GM03348 (cell line): Measurements from ENCODE around the gene RASGRF1.

Source experiments
- DNase-seq: peaks from one replicate; pipeline ENCODE4 v3.0.0; 2012; ENCODE audit warnings: low spot score

RASGRF1 gene

DNA sequence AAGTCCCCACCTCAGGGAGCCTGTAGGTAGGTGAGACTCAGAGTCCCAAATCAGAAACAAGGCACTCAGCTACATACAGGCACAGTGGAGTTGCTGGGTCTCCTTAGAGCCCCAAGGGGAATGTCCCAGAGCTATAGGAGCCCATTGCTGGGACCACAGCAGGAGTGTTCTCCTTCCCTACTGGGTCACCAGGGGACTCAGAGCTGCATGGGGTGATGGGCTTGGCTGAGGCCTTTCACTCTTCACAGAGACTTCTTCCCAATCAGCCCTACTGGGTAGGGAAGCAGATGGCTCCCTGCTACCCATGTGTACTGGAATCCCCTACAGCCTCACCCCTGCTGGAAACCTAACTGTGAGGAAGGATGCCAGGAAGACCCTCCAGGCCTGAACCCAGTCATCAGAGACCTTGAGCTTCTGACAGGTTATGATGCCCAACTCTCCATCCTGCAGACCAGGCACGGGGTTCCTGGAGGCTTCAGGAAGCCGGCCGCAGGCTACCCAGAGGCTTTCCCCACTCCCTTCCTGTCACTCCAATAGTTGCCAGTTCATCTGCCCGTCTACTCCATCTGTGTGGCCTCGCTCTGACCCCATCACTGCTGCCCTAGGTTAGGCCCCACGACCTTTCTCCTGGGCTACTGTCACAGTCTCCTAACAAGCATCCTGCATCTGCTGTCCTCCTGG is 24.0 kb downstream of the RASGRF1 start:
- no peak for DNase-seq

- no peak for DNase-seq
These were observed 24.7 kb downstream of the RASGRF1 start for GRCh38 chr15:79065706-79066376.

DNA sequence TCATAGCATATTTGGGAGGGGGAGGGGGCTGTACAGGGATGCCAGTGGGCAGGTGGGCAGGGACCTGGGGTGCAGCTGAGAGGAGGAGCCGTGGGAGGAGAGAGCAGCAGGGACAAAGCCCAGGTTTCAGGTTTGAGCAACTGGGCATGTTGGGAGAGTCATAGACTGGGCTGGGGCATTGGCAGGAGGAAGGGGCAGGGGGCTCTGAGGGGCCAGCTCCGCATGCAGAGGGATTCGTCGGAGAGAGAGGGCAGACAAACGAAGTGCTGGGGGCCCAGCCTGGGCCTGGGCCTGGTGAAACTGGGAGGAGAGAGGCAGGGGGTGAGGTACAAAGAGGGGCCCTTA is 25.2 kb downstream of the RASGRF1 start:
- DNase-seq = no peak

- DNase-seq = no peak
These were observed 26.1 kb downstream of the RASGRF1 start for GRCh38 chr15:79064496-79064895.

DNA sequence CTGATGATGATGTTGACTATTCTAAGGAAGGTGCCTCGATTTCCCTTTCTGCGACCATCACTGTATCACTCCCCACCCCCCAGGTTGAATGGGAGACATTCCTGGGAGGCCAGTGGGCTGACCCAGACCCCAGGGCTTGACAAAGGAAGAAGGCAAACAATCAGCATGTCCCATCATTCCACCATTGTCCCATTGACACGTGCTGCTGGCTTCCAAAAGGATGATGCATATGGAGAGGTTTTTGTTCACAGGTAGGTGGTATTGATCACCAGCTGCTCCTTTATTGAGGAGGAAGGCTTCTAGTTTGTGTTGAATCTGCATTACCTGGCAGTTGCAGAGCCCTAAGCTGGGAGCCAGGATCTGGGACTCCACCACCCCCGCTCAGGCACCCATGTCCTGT is 30.4 kb downstream of the RASGRF1 start:
- no peak for DNase-seq

GRCh38 chr15:79059081-79059572 is 31.5 kb downstream of the RASGRF1 start:
- no peak for DNase-seq

DNA sequence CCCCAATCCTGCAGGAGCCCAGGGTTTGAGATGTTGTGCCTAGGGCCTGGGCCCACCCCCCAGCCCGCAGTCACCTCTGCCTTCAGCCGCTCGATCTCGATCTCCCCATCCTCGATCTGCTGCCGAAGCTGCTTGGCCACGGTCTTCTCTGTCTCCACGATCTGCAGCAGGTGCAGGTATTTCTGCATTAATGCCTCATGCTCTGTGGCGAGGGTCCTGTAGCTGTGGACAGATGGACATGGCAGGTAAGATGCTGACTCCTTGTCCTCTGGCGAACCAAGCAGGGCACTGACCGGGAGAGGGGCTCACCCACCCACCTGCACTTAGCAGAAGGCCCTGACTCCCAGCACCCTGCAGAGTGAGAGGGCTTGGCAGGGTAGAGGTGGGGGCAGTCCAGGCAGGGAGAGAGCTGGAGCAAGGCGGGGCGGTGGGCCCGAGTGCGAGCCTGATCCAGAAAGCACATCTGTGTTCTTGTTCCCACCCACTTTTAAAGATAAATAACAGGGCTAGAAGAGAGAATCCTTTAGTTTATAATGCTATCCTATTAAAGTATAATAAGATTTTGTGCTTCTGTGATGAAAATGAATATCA is 32.2 kb downstream of the RASGRF1 start:
- no peak for DNase-seq

DNA sequence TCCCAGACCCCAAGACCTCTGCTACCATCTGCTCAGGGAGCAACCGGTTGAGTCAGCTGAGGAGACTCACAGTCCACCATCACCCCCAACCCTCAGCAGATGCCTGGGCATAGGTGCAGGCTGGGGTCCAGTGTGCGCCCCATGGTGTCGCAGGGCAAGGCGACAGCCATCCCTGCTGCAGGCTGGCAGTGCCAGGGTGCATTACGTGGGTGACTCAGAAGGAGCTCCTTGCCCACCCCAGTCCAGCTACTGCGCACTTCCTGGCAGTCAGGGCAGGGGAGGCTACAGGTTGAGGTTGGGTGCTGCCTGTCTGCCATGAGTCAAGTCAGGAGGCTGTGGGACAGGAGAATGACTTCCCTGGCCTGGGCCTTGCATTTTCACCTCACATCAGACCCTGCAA is 33.5 kb downstream of the RASGRF1 start:
- DNase-seq = no peak

DNA sequence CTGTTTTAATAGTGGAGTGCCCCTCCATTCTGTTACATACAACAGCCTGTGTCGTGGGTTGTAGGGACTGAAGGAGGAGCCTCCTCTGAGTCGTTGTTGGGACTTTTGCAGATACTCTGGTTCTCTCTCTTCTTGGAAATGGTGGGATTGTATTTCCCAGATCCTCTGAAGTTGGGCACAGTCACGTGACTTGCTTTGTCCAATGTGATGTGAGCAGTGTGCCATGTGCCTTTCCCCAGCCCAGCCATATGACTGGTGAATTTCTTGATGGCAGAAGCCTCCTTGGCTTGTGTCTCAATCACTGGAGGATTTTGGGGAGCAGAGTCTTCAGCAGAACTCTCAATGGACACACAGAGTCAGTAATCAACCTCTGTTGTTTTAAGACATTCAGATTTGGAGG is 36.2 kb downstream of the RASGRF1 start:
- no peak for DNase-seq

- DNase-seq = no peak
These were observed 36.7 kb downstream of the RASGRF1 start for GRCh38 chr15:79053894-79054293.

DNA sequence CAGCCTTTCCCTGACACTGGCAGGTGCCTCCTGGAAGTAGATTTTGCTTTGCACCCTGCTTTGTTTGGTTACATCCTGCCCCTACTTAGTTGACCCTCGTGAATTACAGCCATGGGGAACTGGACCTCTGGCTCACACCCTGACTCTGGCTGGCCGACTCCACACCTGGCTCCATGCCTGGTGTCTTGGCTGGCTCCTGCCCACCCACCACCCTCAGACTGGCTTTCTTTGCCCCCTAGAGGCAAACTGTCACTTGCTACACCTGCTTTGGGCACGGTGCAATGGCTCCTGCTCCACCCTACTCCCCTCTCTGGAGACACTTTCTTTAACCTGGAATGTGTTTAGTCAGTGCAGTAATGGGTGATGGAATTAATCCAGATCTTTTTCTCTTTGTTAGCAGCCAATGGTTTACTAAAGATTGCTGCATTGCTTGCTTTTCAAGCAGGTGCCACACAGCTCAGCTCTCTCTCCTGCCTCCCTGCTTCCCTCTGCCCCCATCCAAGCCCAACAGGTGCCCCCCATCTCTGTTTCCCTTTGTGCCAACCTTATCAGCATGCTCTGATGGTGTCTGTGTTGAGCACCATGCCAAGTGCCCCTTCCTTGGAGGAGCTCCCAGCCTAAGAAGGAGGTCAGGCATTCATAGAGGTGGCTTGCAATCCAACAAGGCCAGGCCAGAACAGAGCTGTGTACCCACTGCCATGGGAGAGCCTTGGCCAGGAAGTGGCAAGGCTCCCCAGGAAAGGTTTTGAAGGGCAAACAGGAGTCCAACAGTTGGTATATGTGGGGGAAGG is 38.4 kb downstream of the RASGRF1 start:
- DNase-seq = no peak

DNA sequence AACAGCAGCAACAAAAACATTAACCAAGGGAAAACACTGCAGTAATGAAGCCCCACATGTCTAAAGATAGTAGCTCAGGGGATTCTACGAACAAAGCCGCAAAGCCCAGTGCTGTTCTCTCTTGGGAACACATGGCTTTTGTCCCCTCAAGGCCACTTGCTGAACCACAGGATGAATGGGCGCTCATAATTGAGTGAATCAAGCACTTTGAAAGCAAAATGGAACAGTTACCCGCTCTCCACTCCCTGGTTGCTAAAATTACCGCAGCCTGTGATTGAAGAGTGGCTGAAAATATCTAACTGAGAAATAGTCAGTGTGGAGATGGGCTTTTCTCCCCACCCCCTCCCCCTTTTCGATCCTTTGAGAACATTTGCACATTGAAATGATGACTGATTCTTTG is 39.6 kb downstream of the RASGRF1 start:
- no peak for DNase-seq

- DNase-seq = no peak
These were observed 40.2 kb downstream of the RASGRF1 start for GRCh38 chr15:79050341-79050740.

DNA sequence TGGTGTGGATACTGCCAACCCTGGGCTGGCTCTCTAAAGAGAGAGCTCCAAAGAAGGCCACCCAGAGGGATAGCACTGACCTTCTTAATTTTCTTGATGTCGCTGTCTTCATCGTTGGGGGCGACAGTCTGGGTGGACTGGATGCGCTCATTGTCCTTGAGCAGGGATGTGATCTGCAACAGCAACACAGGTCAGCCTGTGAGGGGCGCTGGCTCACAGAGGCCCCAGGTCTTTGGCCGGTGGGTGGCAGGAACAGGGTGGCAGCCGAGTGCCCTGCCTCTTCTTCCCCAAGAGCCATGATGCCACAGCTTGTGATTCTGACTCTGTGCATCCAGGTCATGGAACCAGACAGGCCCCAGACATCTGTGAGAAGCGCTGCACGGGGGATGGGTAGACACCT is 41.2 kb downstream of the RASGRF1 start:
- no peak for DNase-seq

DNA sequence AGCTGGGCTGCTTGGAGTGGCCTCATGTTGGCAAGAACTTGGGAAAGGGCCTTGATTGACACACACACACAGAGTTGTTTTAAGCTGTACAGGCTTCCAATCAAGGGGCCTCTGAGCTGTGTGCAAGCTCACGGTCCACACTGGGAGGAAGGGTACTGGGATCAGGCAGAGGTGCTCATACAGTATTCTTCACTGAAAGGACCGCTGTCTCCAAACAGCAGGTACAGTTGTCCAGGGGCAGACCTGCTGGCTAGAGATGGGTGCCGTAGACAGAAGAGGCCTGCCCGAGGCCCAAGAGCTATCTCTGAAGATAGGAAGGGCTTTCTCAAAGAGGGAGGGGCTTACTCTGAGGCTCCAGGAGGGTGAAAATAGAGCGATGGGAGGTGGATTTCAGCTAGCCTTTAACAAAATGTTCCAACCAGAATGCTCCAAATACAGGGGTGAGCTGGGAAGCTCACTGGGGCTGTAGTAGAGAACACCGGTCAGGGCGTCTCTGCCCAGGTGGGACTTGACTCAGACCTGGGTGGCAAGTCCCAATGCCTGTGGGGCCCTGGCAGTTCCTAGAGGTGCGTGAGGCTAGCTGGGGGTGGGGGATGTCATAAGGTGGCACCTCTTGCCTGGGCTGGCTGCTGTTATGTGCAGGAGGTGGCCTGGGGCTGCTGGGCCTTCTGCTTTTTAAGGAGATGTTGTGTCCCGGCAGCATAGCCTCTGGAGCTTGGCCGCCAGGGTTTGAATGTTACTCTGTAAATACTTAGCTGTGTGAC is 42.7 kb downstream of the RASGRF1 start:
- no peak for DNase-seq

- DNase-seq = no peak
These were observed 43.7 kb downstream of the RASGRF1 start for GRCh38 chr15:79046691-79047404.

- no peak for DNase-seq
These were observed 45.5 kb downstream of the RASGRF1 start for GRCh38 chr15:79045041-79045440.

DNA sequence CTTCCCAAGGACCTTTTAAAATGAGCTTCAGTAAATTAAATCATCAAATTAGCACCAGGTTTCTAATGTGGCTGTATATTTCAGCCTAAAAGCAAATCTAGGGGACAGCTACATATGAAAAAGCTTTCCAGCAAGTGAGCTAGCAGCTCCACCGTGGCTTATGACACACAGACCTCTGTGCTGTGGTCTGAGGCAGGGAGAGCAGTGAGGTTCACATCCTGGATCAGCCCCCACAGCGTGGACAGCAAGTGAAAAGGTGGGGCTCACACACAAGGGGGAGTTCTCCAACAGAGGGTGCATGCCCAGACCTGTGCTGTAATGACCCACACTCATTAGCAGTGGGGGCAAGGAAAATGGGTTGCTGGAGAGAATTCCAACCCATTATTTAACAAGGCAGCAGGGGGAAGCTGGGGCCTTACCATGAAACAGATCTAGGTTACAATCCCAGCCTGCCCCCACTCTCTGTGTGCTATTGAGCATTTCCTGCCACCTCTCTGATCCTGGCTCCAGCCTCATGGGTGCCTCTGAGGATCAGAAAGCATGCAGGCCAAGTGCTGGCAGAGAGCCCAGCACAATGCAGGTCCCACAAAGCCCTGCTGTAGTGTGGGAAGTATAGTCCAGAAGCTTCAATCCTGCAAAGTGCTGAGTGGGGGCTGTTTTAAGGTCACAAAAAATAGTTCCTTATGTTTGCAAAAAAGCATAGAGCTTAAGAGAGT is 48.2 kb downstream of the RASGRF1 start:
- DNase-seq = no peak

DNA sequence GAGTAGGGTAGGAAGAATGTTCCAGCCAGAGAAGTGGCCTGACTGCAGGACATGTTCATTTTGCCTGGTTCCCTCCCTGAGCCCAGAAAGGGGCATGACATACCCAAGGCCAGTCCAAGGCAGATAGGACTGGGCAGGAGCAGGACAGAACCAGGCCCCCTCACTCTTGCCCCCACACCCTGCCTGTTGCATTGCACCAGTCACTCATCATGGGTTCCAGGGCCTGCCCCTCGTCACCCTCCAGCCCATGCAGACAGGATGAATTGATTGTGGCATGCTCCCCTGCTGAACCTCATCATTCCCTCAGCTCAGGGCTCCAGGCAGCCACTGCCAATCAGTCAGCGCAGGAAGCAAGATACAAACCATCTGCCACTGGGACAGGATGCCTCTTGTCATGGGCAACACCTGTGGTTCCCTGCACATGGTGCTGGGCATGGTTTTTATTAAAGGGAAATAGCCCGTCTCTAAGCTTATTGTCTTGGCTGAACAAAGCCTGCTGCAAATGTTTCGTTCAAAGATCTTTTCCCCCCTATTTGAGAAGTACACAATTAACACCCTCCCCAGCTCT is 48.9 kb downstream of the RASGRF1 start:
- no peak for DNase-seq

DNA sequence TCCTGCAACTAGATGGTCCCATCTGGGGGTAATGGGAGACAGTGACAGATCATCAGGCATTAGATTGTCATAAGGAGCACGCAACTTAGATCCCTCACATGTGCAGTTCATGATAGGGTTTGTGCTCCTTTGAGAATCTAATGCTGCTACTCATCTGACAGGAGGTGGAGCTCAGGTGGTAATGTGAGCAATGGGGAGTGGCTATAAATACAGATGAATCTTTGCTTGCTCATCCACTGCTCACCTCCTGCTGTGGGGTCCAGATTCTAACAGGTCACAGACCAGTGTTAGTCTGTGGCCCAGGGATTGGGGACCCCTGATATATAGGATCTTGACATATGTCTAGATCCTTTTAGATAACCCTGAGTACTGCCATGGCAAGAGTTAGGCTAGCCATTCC is 52.7 kb downstream of the RASGRF1 start:
- no peak for DNase-seq
